Left lung (tissue), 10 donors: ENCODE data around the gene IL17REL. TPM values are rescaled to one million over a fixed set of nuclear protein-coding genes. Genes with fewer than 3 reads are reported as not detected.

ENCODE experiments used
- ATAC-seq: fragments of 200-7000 bp; cut with Tn5 transposase; one replicate; pipeline ENCODE4 v1.9.1; 2020; ENCODE audit warnings: moderate library complexity
- DNase-seq, 4 donors: peaks; one replicate each; pipeline ENCODE4 v3.0.0-alpha.2; 2013 to 2020
- H3K27ac ChIP-seq, 2 donors: fragments of 200-600 bp; sonication (generic) in 1 of 2; one replicate each; pipeline versions ENCODE4 v1.5.0 to v1.8.0; 2020 to 2021
- H3K27me3 ChIP-seq, 2 donors: fragments of 200-600 bp; sonication (generic) in 1 of 2; one replicate each; pipeline versions ENCODE4 v1.5.0 to v1.8.0; 2020 to 2021
- H3K36me3 ChIP-seq, 2 donors: fragments of 200-600 bp; sonication (generic) in 1 of 2; one replicate each; pipeline versions ENCODE4 v1.5.0 to v1.8.0; 2020 to 2021
- H3K4me1 ChIP-seq, 2 donors: fragments of 200-600 bp; one replicate each; pipeline ENCODE4 v1.8.0; 2021
- H3K4me3 ChIP-seq, 2 donors: fragments of 200-600 bp; sonication (generic) in 1 of 2; one replicate each; pipeline versions ENCODE4 v1.5.0 to v1.8.0; 2020 to 2021; ENCODE audit warnings: mild to moderate bottlenecking in 1 of 2
- H3K9me3 ChIP-seq, 2 donors: fragments of 200-600 bp; sonication (generic) in 1 of 2; one replicate each; pipeline versions ENCODE4 v1.5.0 to v1.8.0; 2020 to 2021
- CTCF ChIP-seq, 2 donors: fragments of 200-600 bp; sonication (generic) in 1 of 2; IDR thresholded peaks; one replicate each; pipeline versions ENCODE4 v1.5.0 to v1.8.0; 2021; ENCODE audit warnings: antibody characterized with exemption in 2 of 2
- intact Hi-C, 2 donors: fragments of 100-400 bp; cut with DNase I; formaldehyde crosslinking; loops; one replicate each; pipeline versions ENCODE4 v1.11.2 to v1.14.2; 2022
- polyA plus RNA-seq, 6 donors: library from polyadenylated mRNA; unstranded; fragments of 120-200 nt; gene quantifications; one replicate each; pipeline ENCODE4 v1.2.1, GENCODE V29; 2013; ENCODE audit not compliant: insufficient read length in 6 of 6
- total RNA-seq, 2 donors: library from RNA; stranded (reverse); fragmentation: NEBNext Ultra II Directional; extraction: Animal tissue kit (Norgen Biotek cat#: 25700); gene quantifications; one replicate each; pipeline ENCODE4 v1.2.1, GENCODE V29; 2021
- donor health status: DM: no; HTN: yes; CAD: no.
- donor health status: DM: no; HTN: no; CAD: no.

IL17REL gene
- total and polyA plus RNA-seq, 8 donors: 0.06 to 0.17 (median 0.07) TPM; not detected in 3

GRCh38 chr22:49963647-49964026 is 48.9 kb downstream of the IL17REL start:
- H3K9me3 ChIP-seq: no peaks in the 10 kb centered on the region
- peaks cover 39 to 77% of the 10 kb centered on the region in 2 donors for H3K4me1 ChIP-seq
- H3K27ac ChIP-seq: peak overlapping the region; percentile 95 to 97
- ATAC-seq: no peak
- no peak for TF ChIP-seq CTCF (IDR thresholded peaks at IDR 0.05)
- peak overlapping the region; percentile 71 to 100 for H3K4me3 ChIP-seq
- H3K27me3 ChIP-seq: no peaks in the 10 kb centered on the region
- intact Hi-C loops: no loop called here
- DNase-seq: peak in 1 of 4 donors; percentile 34
- H3K36me3 ChIP-seq: peaks cover 0 to 50% of the 10 kb centered on the region in 2 donors

GRCh38 chr22:49962751-49963646 is 49.6 kb downstream of the IL17REL start:
- intact Hi-C loops: no loop called here
- DNase-seq (peak in 2 of 4 donors; percentile 47 to 86), ATAC-seq (no peak)
- H3K27me3 ChIP-seq: no peaks in the 10 kb centered on the region
- H3K36me3 ChIP-seq: peaks cover 0 to 46% of the 10 kb centered on the region in 2 donors
- H3K4me3 ChIP-seq: peak overlapping the region; percentile 71 to 100
- H3K27ac ChIP-seq: peak overlapping the region; percentile 95 to 97
- H3K9me3 ChIP-seq: no peaks in the 10 kb centered on the region
- no peak for TF ChIP-seq CTCF (IDR thresholded peaks at IDR 0.05)
- H3K4me1 ChIP-seq: peaks cover 39 to 77% of the 10 kb centered on the region in 2 donors

- H3K27ac ChIP-seq: peak overlapping the region; percentile 95 to 97
- H3K4me3 ChIP-seq: peak overlapping the region; percentile 71 to 100
- TF ChIP-seq CTCF (IDR thresholded peaks at IDR 0.05): no peak
- no peaks in the 10 kb centered on the region for H3K27me3 ChIP-seq
- intact Hi-C loops: no loop called here
- no peaks in the 10 kb centered on the region for H3K9me3 ChIP-seq
- DNase-seq (peak; percentile 69 to 94 (median 90)), ATAC-seq (peak; percentile 38)
- H3K36me3 ChIP-seq: peaks cover 0 to 45% of the 10 kb centered on the region in 2 donors
- peaks cover 35 to 71% of the 10 kb centered on the region in 2 donors for H3K4me1 ChIP-seq
Measured at GRCh38 chr22:49962012-49962750, 50.4 kb downstream of the IL17REL start.

- peak overlapping the region; percentile 71 to 100 for H3K4me3 ChIP-seq
- intact Hi-C loops: no loop called here
- peak overlapping the region; percentile 95 to 97 for H3K27ac ChIP-seq
- peaks cover 30 to 65% of the 10 kb centered on the region in 2 donors for H3K4me1 ChIP-seq
- DNase-seq (peak in 2 of 4 donors; percentile 46 to 86), ATAC-seq (no peak)
- no peaks in the 10 kb centered on the region for H3K27me3 ChIP-seq
- no peak for TF ChIP-seq CTCF (IDR thresholded peaks at IDR 0.05)
- H3K36me3 ChIP-seq: peaks cover 0 to 45% of the 10 kb centered on the region in 2 donors
- no peaks in the 10 kb centered on the region for H3K9me3 ChIP-seq
Measured at GRCh38 chr22:49961601-49962011, 51.0 kb downstream of the IL17REL start.
